SK-N-SH treated with all-trans-retinoic acid at 6 μM for 48 hours (cell line): ENCODE data around the gene WDR76.

ENCODE experiments used
- ATAC-seq: fragments of 200-7000 bp; cut with Tn5 transposase; 3 replicates; pipeline ENCODE4 v1.9.1; 2020; ENCODE audit warnings: mild to moderate bottlenecking, moderate library complexity
- ARNTL ChIP-seq: fragments of 450-650 bp; formaldehyde crosslinking; IDR thresholded peaks from 2 replicates; pipeline ENCODE4 v1.5.0; 2020; ENCODE audit warnings: low read depth, mild to moderate bottlenecking, moderate library complexity, borderline replicate concordance
- CREB5 ChIP-seq: fragments of 250-450 bp; sonication (Bioruptor Pico); IDR thresholded peaks from 2 replicates; pipeline ENCODE4 v1.5.1; 2020; ENCODE audit warnings: low read depth, mild to moderate bottlenecking, moderate library complexity
- CSRNP3 ChIP-seq: fragments of 250-450 bp; sonication (Bioruptor Pico); IDR thresholded peaks from 2 replicates; pipeline ENCODE4 v1.5.1; 2021; ENCODE audit warnings: mild to moderate bottlenecking, moderate library complexity
- ESRRG ChIP-seq: fragments of 250-450 bp; sonication (Bioruptor Pico); IDR thresholded peaks from 2 replicates; pipeline ENCODE4 v1.6.1; 2021; ENCODE audit warnings: mild to moderate bottlenecking
- GLIS3 ChIP-seq: fragments of 250-450 bp; sonication (Bioruptor Pico); IDR thresholded peaks from 2 replicates; pipeline ENCODE4 v1.5.0; 2020; ENCODE audit warnings: mild to moderate bottlenecking, moderate library complexity
- ISL1 ChIP-seq: fragments of 250-450 bp; sonication (Bioruptor Pico); IDR thresholded peaks from 2 replicates; pipeline ENCODE4 v2.1.2; 2022; ENCODE audit warnings: mild to moderate bottlenecking, moderate library complexity
- OSR1 ChIP-seq: fragments of 250-450 bp; sonication (Bioruptor Pico); IDR thresholded peaks from 2 replicates; pipeline ENCODE4 v1.8.0; 2022; ENCODE audit warnings: moderate library complexity, mild to moderate bottlenecking, inconsistent platforms
- PATZ1 ChIP-seq: fragments of 250-450 bp; sonication (Bioruptor Pico); IDR thresholded peaks from 2 replicates; pipeline ENCODE4 v1.8.0; 2020; ENCODE audit warnings: mild to moderate bottlenecking, moderate library complexity, borderline replicate concordance
- POU6F1 ChIP-seq: fragments of 250-450 bp; sonication (Bioruptor Pico); IDR thresholded peaks from 2 replicates; pipeline ENCODE4 v1.8.0; 2021; ENCODE audit warnings: low read depth, mild to moderate bottlenecking, moderate library complexity, borderline replicate concordance
- PPARA ChIP-seq: fragments of 250-450 bp; sonication (Bioruptor Pico); IDR thresholded peaks from 2 replicates; pipeline ENCODE4 v1.5.0; 2020; ENCODE audit warnings: mild to moderate bottlenecking, borderline replicate concordance
- RARB ChIP-seq: fragments of 250-450 bp; sonication (Bioruptor Pico); IDR thresholded peaks from 2 replicates; pipeline ENCODE4 v1.8.0; 2021; ENCODE audit warnings: mild to moderate bottlenecking, moderate library complexity
- SNAI2 ChIP-seq: fragments of 250-450 bp; sonication (Bioruptor Pico); IDR thresholded peaks from 2 replicates; pipeline ENCODE4 v1.5.0; 2020; ENCODE audit warnings: mild to moderate bottlenecking, moderate library complexity
- TCF4 ChIP-seq: fragments of 250-450 bp; sonication (Bioruptor Pico); IDR thresholded peaks from 2 replicates; pipeline ENCODE4 v1.8.0; 2021; ENCODE audit warnings: mild to moderate bottlenecking, moderate library complexity, borderline replicate concordance
- TOX ChIP-seq: fragments of 250-450 bp; sonication (Bioruptor Pico); IDR thresholded peaks from 2 replicates; pipeline ENCODE4 v1.8.0; 2021; ENCODE audit warnings: mild to moderate bottlenecking, moderate library complexity, borderline replicate concordance
- ZC3H10 ChIP-seq: fragments of 250-450 bp; sonication (Bioruptor Pico); IDR thresholded peaks from 2 replicates; pipeline ENCODE4 v1.5.1; 2021; ENCODE audit warnings: mild to moderate bottlenecking, moderate library complexity
- ZFP3 ChIP-seq: fragments of 250-450 bp; sonication (Bioruptor Pico); IDR thresholded peaks from 2 replicates; pipeline ENCODE4 v1.5.0; 2020; ENCODE audit warnings: mild to moderate bottlenecking, moderate library complexity
- ZFP30 ChIP-seq: fragments of 450-650 bp; formaldehyde crosslinking; IDR thresholded peaks from 2 replicates; pipeline ENCODE4 v1.5.0; 2022; ENCODE audit warnings: mild to moderate bottlenecking, moderate library complexity
- ZNF565 ChIP-seq: fragments of 450-650 bp; formaldehyde crosslinking; conservative IDR thresholded peaks from 2 replicates; pipeline ENCODE4 v1.5.0; 2020; ENCODE audit warnings: low read depth, mild to moderate bottlenecking, moderate library complexity
- ZNF8 ChIP-seq: fragments of 450-650 bp; formaldehyde crosslinking; IDR thresholded peaks from 2 replicates; pipeline ENCODE4 v1.5.0; 2020; ENCODE audit warnings: mild to moderate bottlenecking, moderate library complexity

The WDR76 gene

GRCh38 chr15:43845421-43845820 is 18.6 kb downstream of the WDR76 start:
- TF ChIP-seq PATZ1 (CRISPR knock-in tag) (no peak), ISL1 (CRISPR knock-in tag) (0 out of 2 replicates have a peak, but pooled peaks have one; percentile 7)

GRCh38 chr15:43851251-43851650 is 24.4 kb downstream of the WDR76 start:
- no peak for ATAC-seq
- TF ChIP-seq ZNF565 (CRISPR knock-in tag), result no peak
- TF ChIP-seq PPARA (CRISPR knock-in tag), result no peak
- no peak for TF ChIP-seq ZNF8 (CRISPR knock-in tag)
- TF ChIP-seq ESRRG (CRISPR knock-in tag), result no peak
- no peak for TF ChIP-seq RARB (CRISPR knock-in tag)
- TF ChIP-seq CSRNP3, result no peak
- TF ChIP-seq OSR1 (CRISPR knock-in tag), result no peak
- no peak for TF ChIP-seq ZFP3
- no peak for TF ChIP-seq GLIS3 (CRISPR knock-in tag)
- TF ChIP-seq POU6F1 (CRISPR knock-in tag), result no peak
- TF ChIP-seq CREB5, result no peak
- no peak for TF ChIP-seq ARNTL (CRISPR knock-in tag)
- no peak for TF ChIP-seq ZC3H10 (CRISPR knock-in tag)
- TF ChIP-seq SNAI2 (CRISPR knock-in tag), result no peak
- TF ChIP-seq TOX, result no peak
- TF ChIP-seq ZFP30, result no peak
- no peak for TF ChIP-seq TCF4 (CRISPR knock-in tag)

More at GRCh38 chr15:43845421-43845820, 18.6 kb downstream of the WDR76 start:
- no peak for ATAC-seq

- no peak for TF ChIP-seq TOX
- no peak for TF ChIP-seq ZC3H10 (CRISPR knock-in tag)
- no peak for TF ChIP-seq ZFP3
- TF ChIP-seq ZNF565 (CRISPR knock-in tag), result no peak
- no peak for TF ChIP-seq TCF4 (CRISPR knock-in tag)
- TF ChIP-seq CSRNP3, result no peak
- TF ChIP-seq ZNF8 (CRISPR knock-in tag), result no peak
- TF ChIP-seq PATZ1 (CRISPR knock-in tag), result no peak
- TF ChIP-seq GLIS3 (CRISPR knock-in tag), result no peak
- no peak for TF ChIP-seq POU6F1 (CRISPR knock-in tag)
- TF ChIP-seq, all 23 proteins: peak for 0
- ATAC-seq, result no peak
Observed at GRCh38 chr15:43852607-43853006, 25.8 kb downstream of the WDR76 start.
